ENCODE data around the gene WDR43.

Gene WDR43

GRCh38 chr2:28904802-28905457 is 10.5 kb downstream of the WDR43 start:
- no peaks in the 10 kb centered on the region for H3K9me3 ChIP-seq (ENCODE audit: control insufficient read depth, insufficient read depth, low read length)
- no peak overlapping the region for H3K4me2 ChIP-seq (ENCODE audit: low read length)
- H4K20me1 ChIP-seq (ENCODE audit: control insufficient read depth, insufficient read depth, low read depth, low read length) = peaks cover 41% of the 10 kb centered on the region
- H3K36me3 ChIP-seq (ENCODE audit: control insufficient read depth, low read length) = peaks cover 99% of the 10 kb centered on the region
- H3K9me2 ChIP-seq (replicated peaks; ENCODE audit: control insufficient read depth, low read length) = no peaks in the 10 kb centered on the region
- H3K4me3 ChIP-seq (ENCODE audit: low read length) = no peak overlapping the region
- peaks cover 11% of the 10 kb centered on the region; the same call in 1 of the 2 replicates for H3F3A ChIP-seq (ENCODE audit: control insufficient read depth, insufficient read depth)
- no peaks in the 10 kb centered on the region for H3K27me3 ChIP-seq (ENCODE audit: control insufficient read depth, low read length)
- H3K4me1 ChIP-seq (ENCODE audit: control insufficient read depth, low read length) = no peaks in the 10 kb centered on the region
- peaks cover 100% of the 10 kb centered on the region for H3K79me2 ChIP-seq (ENCODE audit: control insufficient read depth, low read length)
- H3K27ac ChIP-seq (ENCODE audit: low read depth, low read length) = no peak overlapping the region
- TF ChIP-seq CTCF (IDR thresholded peaks at IDR 0.05; ENCODE audit: low read depth, low read length, poor library complexity, severe bottlenecking) = no peak
- no peak for TF ChIP-seq EZH2phosphoT487 (IDR thresholded peaks at IDR 0.05; ENCODE audit: borderline replicate concordance, low read length)

DNA sequence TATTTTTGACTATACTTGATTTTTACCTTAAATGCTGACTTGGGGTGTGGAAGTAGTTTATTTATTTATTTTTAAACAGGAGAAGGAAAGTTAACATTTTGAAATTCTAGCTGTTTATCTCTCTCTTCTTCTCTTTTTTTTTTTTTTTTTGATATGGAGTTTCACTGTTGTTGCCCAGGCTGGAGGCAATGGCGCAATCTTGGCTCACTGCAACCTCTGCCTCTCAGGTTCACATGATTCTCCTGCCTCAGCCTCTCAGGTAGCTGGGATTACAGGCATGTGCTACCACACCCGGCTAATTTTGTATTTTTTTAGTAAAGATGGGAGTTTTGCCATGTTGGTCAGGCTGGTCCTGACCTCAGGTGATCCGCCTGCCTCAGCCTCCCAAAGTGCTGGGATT is 11.1 kb downstream of the WDR43 start:
- Histone ChIP-seq H3K36me3 (ENCODE audit: control insufficient read depth, low read length) (peaks cover 98% of the 10 kb centered on the region), H3K9me3 (ENCODE audit: control insufficient read depth, insufficient read depth, low read length) (no peaks in the 10 kb centered on the region), H4K20me1 (ENCODE audit: control insufficient read depth, insufficient read depth, low read depth, low read length) (peaks cover 42% of the 10 kb centered on the region), H3K4me2 (ENCODE audit: low read length) (no peak overlapping the region), H3K4me1 (ENCODE audit: control insufficient read depth, low read length) (no peaks in the 10 kb centered on the region), H3K27ac (ENCODE audit: low read depth, low read length) (no peak overlapping the region), H3K9me2 (replicated peaks; ENCODE audit: control insufficient read depth, low read length) (no peaks in the 10 kb centered on the region), H3K4me3 (ENCODE audit: low read length) (no peak overlapping the region), H3K79me2 (ENCODE audit: control insufficient read depth, low read length) (peaks cover 99% of the 10 kb centered on the region), H3K27me3 (ENCODE audit: control insufficient read depth, low read length) (no peaks in the 10 kb centered on the region), H3F3A (ENCODE audit: control insufficient read depth, insufficient read depth) (peaks cover 16% of the 10 kb centered on the region; the same call in 1 of the 2 replicates)
- TF ChIP-seq CTCF (IDR thresholded peaks at IDR 0.05; ENCODE audit: low read depth, low read length, poor library complexity, severe bottlenecking) (no peak), EZH2phosphoT487 (IDR thresholded peaks at IDR 0.05; ENCODE audit: borderline replicate concordance, low read length) (no peak)

GRCh38 chr2:28906376-28906775 is 11.9 kb downstream of the WDR43 start:
- Histone ChIP-seq H3K4me3 (ENCODE audit: low read length) (no peak overlapping the region), H3K36me3 (ENCODE audit: control insufficient read depth, low read length) (peaks cover 96% of the 10 kb centered on the region), H3F3A (ENCODE audit: control insufficient read depth, insufficient read depth) (peaks cover 16% of the 10 kb centered on the region; the same call in 1 of the 2 replicates), H3K27me3 (ENCODE audit: control insufficient read depth, low read length) (no peaks in the 10 kb centered on the region), H3K9me2 (replicated peaks; ENCODE audit: control insufficient read depth, low read length) (no peaks in the 10 kb centered on the region), H3K79me2 (ENCODE audit: control insufficient read depth, low read length) (peaks cover 99% of the 10 kb centered on the region), H3K4me2 (ENCODE audit: low read length) (no peak overlapping the region), H3K4me1 (ENCODE audit: control insufficient read depth, low read length) (no peaks in the 10 kb centered on the region), H3K9me3 (ENCODE audit: control insufficient read depth, insufficient read depth, low read length) (no peaks in the 10 kb centered on the region), H3K27ac (ENCODE audit: low read depth, low read length) (no peak overlapping the region), H4K20me1 (ENCODE audit: control insufficient read depth, insufficient read depth, low read depth, low read length) (peaks cover 34% of the 10 kb centered on the region)
- no peak for TF ChIP-seq EZH2phosphoT487 (IDR thresholded peaks at IDR 0.05; ENCODE audit: borderline replicate concordance, low read length)

DNA sequence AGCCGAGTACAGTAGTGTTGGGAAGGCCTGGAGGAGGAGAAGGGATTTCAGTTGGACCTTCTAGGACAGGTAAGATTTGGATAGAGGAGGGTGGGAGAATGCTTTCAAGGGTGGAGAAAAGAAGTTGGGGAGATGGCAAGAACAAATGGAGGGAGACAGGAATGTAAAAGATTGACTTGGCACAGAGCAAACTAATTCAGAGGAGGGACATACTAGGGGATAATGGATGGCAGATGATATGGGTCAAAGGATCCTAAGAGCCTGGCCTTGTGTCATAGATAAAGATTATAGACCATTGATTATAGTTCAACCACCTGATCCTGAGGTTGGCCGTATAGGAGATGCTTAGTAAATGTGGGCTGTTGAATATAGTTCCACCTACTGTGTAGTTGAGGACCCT is 12.4 kb downstream of the WDR43 start:
- Histone ChIP-seq H3F3A (ENCODE audit: control insufficient read depth, insufficient read depth) (peaks cover 16% of the 10 kb centered on the region; the same call in 1 of the 2 replicates), H3K79me2 (ENCODE audit: control insufficient read depth, low read length) (peaks cover 99% of the 10 kb centered on the region), H3K9me2 (replicated peaks; ENCODE audit: control insufficient read depth, low read length) (no peaks in the 10 kb centered on the region), H3K27me3 (ENCODE audit: control insufficient read depth, low read length) (no peaks in the 10 kb centered on the region), H4K20me1 (ENCODE audit: control insufficient read depth, insufficient read depth, low read depth, low read length) (peaks cover 34% of the 10 kb centered on the region), H3K4me3 (ENCODE audit: low read length) (no peak overlapping the region), H3K4me2 (ENCODE audit: low read length) (no peak overlapping the region), H3K9me3 (ENCODE audit: control insufficient read depth, insufficient read depth, low read length) (no peaks in the 10 kb centered on the region), H3K36me3 (ENCODE audit: control insufficient read depth, low read length) (peaks cover 96% of the 10 kb centered on the region), H3K27ac (ENCODE audit: low read depth, low read length) (no peak overlapping the region), H3K4me1 (ENCODE audit: control insufficient read depth, low read length) (no peaks in the 10 kb centered on the region)
- TF ChIP-seq EZH2phosphoT487 (IDR thresholded peaks at IDR 0.05; ENCODE audit: borderline replicate concordance, low read length) (no peak), CTCF (IDR thresholded peaks at IDR 0.05; ENCODE audit: low read depth, low read length, poor library complexity, severe bottlenecking) (no peak)
